A549 (cell line): ENCODE measurements around the gene HNF1B. TPM values are rescaled to one million over a fixed set of nuclear protein-coding genes. Genes with fewer than 3 reads are reported as not detected.

Source experiments
- ATAC-seq, 2 experiments: fragments of 200-7000 bp in 1 of 2; fragments of >200 bp in 1 of 2; cut with Nextera tagmentation in 1 of 2; cut with Tn5 transposase in 1 of 2; 3 replicates each; pipeline versions ENCODE4 v1.8.0 to v1.9.1; 2018 to 2020; ENCODE audit warnings: mild to moderate bottlenecking in 1 of 2, moderate library complexity in 1 of 2
- CTCF ChIA-PET: fragments of 300-600 bp; sonication (Branson Sonifier 250); formaldehyde crosslinking; extraction: SDS; loops from one replicate; lab custom pipeline; 2021; ENCODE audit warnings: antibody characterized with exemption, inconsistent platforms; lab: Yijun Ruan, JAX
- POLR2A ChIA-PET: fragments of 350-600 bp; formaldehyde crosslinking; extraction: SDS; loops from one replicate; lab custom pipeline; 2021; ENCODE audit warnings: antibody characterized with exemption, inconsistent platforms; lab: Yijun Ruan, JAX
- DNase-seq, 2 experiments: peaks; one replicate each; pipeline versions ENCODE4 v3.0.0 to v3.0.0-alpha.2; 2011 to 2016; ENCODE audit warnings: low read depth in 1 of 2, low spot score in 1 of 2
- FAIRE-seq: peaks from 2 replicates; lab custom pipeline; 2011; peaks lifted over from hg19 to GRCh38; lab: Jason Lieb, UNC
- H3K27ac ChIP-seq, 2 experiments: fragments of >200 bp; sonication (Bioruptor Twin); formaldehyde crosslinking; 3 replicates each; pipeline ENCODE4 v1.5.1; 2016 to 2017
- H3K4me1 ChIP-seq: fragments of >200 bp; sonication (Bioruptor Twin); formaldehyde crosslinking; 3 replicates; pipeline ENCODE4 v1.6.1; 2016
- H3K4me2 ChIP-seq: fragments of >200 bp; sonication (Bioruptor Twin); formaldehyde crosslinking; 3 replicates; pipeline ENCODE4 v1.6.1; 2016
- H3K4me3 ChIP-seq: fragments of >200 bp; sonication (Bioruptor Twin); formaldehyde crosslinking; 3 replicates; pipeline ENCODE4 v1.5.1; 2016
- H3K9me3 ChIP-seq: fragments of >200 bp; sonication (Bioruptor Twin); formaldehyde crosslinking; 3 replicates; pipeline ENCODE4 v1.6.1; 2016
- CBX2 ChIP-seq: fragments of 200-600 bp; sonication (generic); IDR thresholded peaks from 2 replicates; pipeline ENCODE4 v1.6.1; 2016; ENCODE audit warnings: low read depth, mild to moderate bottlenecking, borderline replicate concordance
- CEBPB ChIP-seq, 2 experiments: fragments of >200 bp in 1 of 2; sonication (Bioruptor Twin) in 1 of 2; formaldehyde crosslinking in 1 of 2; IDR thresholded peaks; 2 replicates each; pipeline ENCODE4 v1.6.1; 2012 to 2016
- CTCF ChIP-seq: fragments of >200 bp; sonication (Bioruptor Twin); formaldehyde crosslinking; IDR thresholded peaks from 3 replicates; pipeline ENCODE4 v1.5.1; 2016
- EHMT2 ChIP-seq: fragments of 200-600 bp; sonication (generic); IDR thresholded peaks from 2 replicates; pipeline ENCODE4 v1.6.1; 2016; ENCODE audit warnings: antibody characterized with exemption, low read depth, mild to moderate bottlenecking, moderate library complexity
- ELK1 ChIP-seq: fragments of 150-350 bp; IDR thresholded peaks from 2 replicates; pipeline ENCODE4 v1.6.1; 2014; ENCODE audit warnings: low read depth, mild to moderate bottlenecking, low read length
- ESRRA ChIP-seq: fragments of 150-350 bp; IDR thresholded peaks from 2 replicates; pipeline ENCODE4 v1.6.1; 2014; ENCODE audit warnings: mild to moderate bottlenecking, low read length, borderline replicate concordance
- FOSL2 ChIP-seq, 2 experiments: fragments of 450-650 bp in 1 of 2; fragments of >200 bp in 1 of 2; sonication (Bioruptor Twin) in 1 of 2; formaldehyde crosslinking; IDR thresholded peaks; 2 replicates each; pipeline versions ENCODE4 v1.5.0 to v1.6.1; 2016 to 2020; ENCODE audit warnings: mild to moderate bottlenecking in 1 of 2, moderate library complexity in 1 of 2
- FOXS1 ChIP-seq: fragments of 250-450 bp; sonication (Bioruptor Pico); IDR thresholded peaks from 2 replicates; pipeline ENCODE4 v1.5.0; 2020; ENCODE audit warnings: mild to moderate bottlenecking, moderate library complexity
- HDAC2 ChIP-seq: fragments of 200-600 bp; sonication (generic); IDR thresholded peaks from 2 replicates; pipeline ENCODE4 v1.6.1; 2016
- HOXA7 ChIP-seq: fragments of 250-450 bp; sonication (Bioruptor Pico); IDR thresholded peaks from 2 replicates; pipeline ENCODE4 v1.5.0; 2020; ENCODE audit warnings: mild to moderate bottlenecking, moderate library complexity
- MAZ ChIP-seq: fragments of 150-350 bp; IDR thresholded peaks from 2 replicates; pipeline ENCODE4 v1.6.1; 2014; ENCODE audit warnings: antibody characterized with exemption, low read depth, low read length, borderline replicate concordance
- NFE2L2 ChIP-seq: fragments of 150-350 bp; conservative IDR thresholded peaks from 2 replicates; pipeline ENCODE4 v1.6.1; 2014; ENCODE audit warnings: low read length
- NR3C1 ChIP-seq: fragments of >200 bp; sonication (Bioruptor Twin); formaldehyde crosslinking; IDR thresholded peaks from 3 replicates; pipeline ENCODE4 v1.6.1; 2017
- RAD21 ChIP-seq, 2 experiments: fragments of >200 bp in 1 of 2; sonication (Bioruptor Twin) in 1 of 2; formaldehyde crosslinking in 1 of 2; IDR thresholded peaks in 1 of 2; conservative IDR thresholded peaks in 1 of 2; 2 replicates in 1 of 2; 3 replicates in 1 of 2; pipeline ENCODE4 v1.6.1; 2012 to 2018; ENCODE audit warnings: inconsistent platforms in 1 of 2
- REST ChIP-seq: fragments of 200-600 bp; sonication (generic); IDR thresholded peaks from 2 replicates; pipeline ENCODE4 v1.6.1; 2016; ENCODE audit warnings: antibody characterized with exemption, mild to moderate bottlenecking, moderate library complexity
- RNF2 ChIP-seq: fragments of 200-600 bp; sonication (generic); IDR thresholded peaks from 2 replicates; pipeline ENCODE4 v1.6.1; 2016; ENCODE audit warnings: low read depth, mild to moderate bottlenecking, antibody characterized with exemption, moderate library complexity, borderline replicate concordance
- SMC3 ChIP-seq: fragments of >200 bp; sonication (Bioruptor Twin); formaldehyde crosslinking; IDR thresholded peaks from 3 replicates; pipeline ENCODE4 v1.6.1; 2018; ENCODE audit warnings: inconsistent platforms
- ZFP36 ChIP-seq: fragments of 450-650 bp; IDR thresholded peaks from 2 replicates; pipeline ENCODE4 v1.6.1; 2014; ENCODE audit warnings: borderline replicate concordance; ENCODE audit not compliant: partially characterized antibody
- ZSCAN20 ChIP-seq: fragments of 250-450 bp; sonication (Bioruptor Pico); IDR thresholded peaks from 2 replicates; pipeline ENCODE4 v1.8.0; 2022; ENCODE audit warnings: mild to moderate bottlenecking, moderate library complexity
- WGBS: methylation state at CpG from one replicate; pipeline ENCODE4 v1.1.6; 2017; ENCODE audit errors: missing lambda C conversion rate; 5-methylcytosine and 5-hydroxymethylcytosine counted together
- polyA plus RNA-seq, 4 experiments: library from polyadenylated mRNA; depleted of rRNA in 3 of 4; stranded (reverse); fragments of >200 nt; fragmentation: RNase III in 1 of 4; extraction: RNeasy Plus Mini Kit Qiagen cat#74134 plus additional on column Dnase treatment in 1 of 4; gene quantifications; 2 replicates in 3 of 4; 3 replicates in 1 of 4; pipeline ENCODE4 v1.2.3, GENCODE V29; 2011 to 2017
- TF ChIP-seq, protein P1 (sequence below): fragments of 250-450 bp; sonication (Bioruptor Pico); IDR thresholded peaks from 2 replicates; pipeline ENCODE4 v1.5.0; 2021; ENCODE audit warnings: mild to moderate bottlenecking, moderate library complexity, borderline replicate concordance

Gene HNF1B
- polyA plus RNA-seq, 2 of the 4 experiments (the other 2 are of a cell fraction) = 13.3 to 21.3 TPM

GRCh38 chr17:37737971-37738370, 6.9 kb downstream of the HNF1B start:
- CTCF ChIA-PET = interaction anchor here (0.9 to 10.3 kb wide), 11 partner anchors 16 to 88 kb away, joined by 3 to 60 read pairs (median 8); no protein-coding TSS in a partner anchor
- peak overlapping the region; percentile 37 for H3K4me2 ChIP-seq
- TF ChIP-seq FOSL2 (IDR thresholded peaks at IDR 0.05) = no peak
- peak; percentile 49 for TF ChIP-seq FOSL2 (CRISPR knock-in tag; IDR thresholded peaks at IDR 0.05)
- peak in 1 of 2 experiments; percentile 67; a peak in 2 of 4 replicates for TF ChIP-seq CEBPB (IDR thresholded peaks at IDR 0.05)
- TF ChIP-seq FOXS1 (CRISPR knock-in tag) = no peak
- no peak for TF ChIP-seq ESRRA
- TF ChIP-seq NR3C1 = no peak
- TF ChIP-seq RAD21 (conservative IDR thresholded peaks at IDR 0.05 in 1 of 2, IDR thresholded peaks at IDR 0.05 in 1 of 2) = no peak
- no peak for TF ChIP-seq ZSCAN20 (CRISPR knock-in tag)
- H3K4me3 ChIP-seq = no peak overlapping the region
- no peak for FAIRE-seq
- no peaks in the 10 kb centered on the region for H3K9me3 ChIP-seq
- POLR2A ChIA-PET = interaction anchor here (0.6 to 0.9 kb wide), 2 partner anchors 22 to 614 kb away, joined by 3 read pairs; partner anchors contain the start of gene SOCS7
- peak overlapping the region; percentile 11 to 48; a peak in 5 of 6 replicates for H3K27ac ChIP-seq
- WGBS = 51% methylated on average over 2 of the region's 2 CpGs
- DNase-seq = no peak
- ATAC-seq = no peak
- H3K4me1 ChIP-seq = peaks cover 44% of the 10 kb centered on the region

- no peak overlapping the region for H3K4me3 ChIP-seq
- no peaks in the 10 kb centered on the region for H3K9me3 ChIP-seq
- no peak overlapping the region for H3K4me2 ChIP-seq
- DNase-seq (peak; percentile 41 to 73), ATAC-seq (peak; percentile 38 to 52; a peak in 3 of 6 replicates), FAIRE-seq (no peak)
- ChIA-PET CTCF (interaction anchor here (0.8 to 10.3 kb wide), 14 partner anchors 9 to 87 kb away, joined by 3 to 60 read pairs (median 6); no protein-coding TSS in a partner anchor), POLR2A (no interaction called here)
- peak overlapping the region in 1 of 2 experiments; percentile 37; a peak in 2 of 6 replicates for H3K27ac ChIP-seq
- H3K4me1 ChIP-seq = peaks cover 44% of the 10 kb centered on the region
- TF ChIP-seq CTCF (peak; percentile 65), ZFP36 (peak; percentile 100), SMC3 (peak; percentile 44; the same call in 2 of the 3 replicates), CEBPB (IDR thresholded peaks at IDR 0.05) (peak in 1 of 2 experiments; percentile 27; a peak in 1 of 4 replicates), RAD21 (conservative IDR thresholded peaks at IDR 0.05 in 1 of 2, IDR thresholded peaks at IDR 0.05 in 1 of 2) (peak; percentile 63 to 73), HDAC2 (0 out of 2 replicates have a peak, but pooled peaks have one; percentile 51), HOXA7 (peak; percentile 78; the same call in 1 of the 2 replicates), ELK1 (no peak), CBX2 (no peak)
- TF ChIP-seq, protein P1, sequence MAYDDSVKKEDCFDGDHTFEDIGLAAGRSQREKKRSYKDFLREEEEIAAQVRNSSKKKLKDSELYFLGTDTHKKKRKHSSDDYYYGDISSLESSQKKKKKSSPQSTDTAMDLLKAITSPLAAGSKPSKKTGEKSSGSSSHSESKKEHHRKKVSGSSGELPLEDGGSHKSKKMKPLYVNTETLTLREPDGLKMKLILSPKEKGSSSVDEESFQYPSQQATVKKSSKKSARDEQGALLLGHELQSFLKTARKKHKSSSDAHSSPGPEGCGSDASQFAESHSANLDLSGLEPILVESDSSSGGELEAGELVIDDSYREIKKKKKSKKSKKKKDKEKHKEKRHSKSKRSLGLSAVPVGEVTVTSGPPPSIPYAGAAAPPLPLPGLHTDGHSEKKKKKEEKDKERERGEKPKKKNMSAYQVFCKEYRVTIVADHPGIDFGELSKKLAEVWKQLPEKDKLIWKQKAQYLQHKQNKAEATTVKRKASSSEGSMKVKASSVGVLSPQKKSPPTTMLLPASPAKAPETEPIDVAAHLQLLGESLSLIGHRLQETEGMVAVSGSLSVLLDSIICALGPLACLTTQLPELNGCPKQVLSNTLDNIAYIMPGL (CRISPR knock-in tag) = no peak
- 90% methylated on average over 1 of the region's 1 CpG for WGBS
Measured at GRCh38 chr17:37737081-37737480, 7.8 kb downstream of the HNF1B start.

- FAIRE-seq = no peak
- H3K4me3 ChIP-seq = no peak overlapping the region
- WGBS = 83% methylated on average over 6 of the region's 6 CpGs
- TF ChIP-seq RNF2 = no peak
- TF ChIP-seq EHMT2 = no peak
- no peak for TF ChIP-seq REST
- no peak for TF ChIP-seq CTCF
- no peak for TF ChIP-seq NFE2L2
- TF ChIP-seq MAZ = no peak
Measured at GRCh38 chr17:37736428-37736827, 8.4 kb downstream of the HNF1B start.

More at GRCh38 chr17:37736428-37736827, 8.4 kb downstream of the HNF1B start:
- no peak for ATAC-seq
- POLR2A ChIA-PET = no interaction called here
- no peak overlapping the region for H3K4me2 ChIP-seq
- peaks cover 44% of the 10 kb centered on the region for H3K4me1 ChIP-seq
- no peaks in the 10 kb centered on the region for H3K9me3 ChIP-seq
- DNase-seq = no peak
- H3K27ac ChIP-seq = peak overlapping the region in 1 of 2 experiments; percentile 37; a peak in 3 of 6 replicates
- CTCF ChIA-PET = interaction anchor here (1.2 to 10.3 kb wide), 5 partner anchors 10 to 87 kb away, joined by 3 to 60 read pairs (median 22); no protein-coding TSS in a partner anchor
